Hindlimb muscle (tissue), 1 donor: ENCODE data around the gene ZHX3. TPM values are rescaled to one million over a fixed set of nuclear protein-coding genes. Genes with fewer than 3 reads are reported as not detected.
"Not testable (repeated sequence)": the region's sequence is repeated elsewhere in the genome, so short reads cannot be mapped to it uniquely, and the experiment has no call there.

Source experiments
- DNase-seq: peaks from one replicate; pipeline ENCODE4 v3.0.0-alpha.2; 2013
- polyA plus RNA-seq: library from polyadenylated mRNA; unstranded; fragments of 120-200 nt; gene quantifications from one replicate; pipeline ENCODE4 v1.2.1, GENCODE V29; 2013; ENCODE audit not compliant: insufficient read length

ZHX3 gene
- polyA plus RNA-seq, 1 donor: 9.2 TPM

DNA sequence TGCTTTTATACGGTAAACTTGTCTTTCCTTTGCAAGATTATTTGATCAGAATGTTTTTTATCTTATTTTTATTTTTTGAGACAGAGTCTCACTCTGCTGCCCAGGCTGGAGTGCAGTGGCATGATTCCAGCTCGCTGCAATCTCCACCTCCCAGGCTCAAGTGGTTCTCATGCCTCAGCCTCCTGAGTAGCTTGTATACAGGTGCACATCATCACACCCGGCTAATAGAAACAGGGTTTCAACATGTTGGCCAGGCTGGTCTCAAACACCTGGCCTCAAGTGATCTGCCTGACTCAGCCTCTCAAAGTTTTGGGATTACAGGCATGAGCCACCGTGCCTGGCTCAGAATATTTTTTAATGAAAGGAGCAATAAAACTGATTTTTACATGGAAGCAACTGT, 14.2 kb upstream of the ZHX3 start:
- DNase-seq: no peak

GRCh38 chr20:41330941-41331340, 13.4 kb upstream of the ZHX3 start:
- no peak for DNase-seq

DNA sequence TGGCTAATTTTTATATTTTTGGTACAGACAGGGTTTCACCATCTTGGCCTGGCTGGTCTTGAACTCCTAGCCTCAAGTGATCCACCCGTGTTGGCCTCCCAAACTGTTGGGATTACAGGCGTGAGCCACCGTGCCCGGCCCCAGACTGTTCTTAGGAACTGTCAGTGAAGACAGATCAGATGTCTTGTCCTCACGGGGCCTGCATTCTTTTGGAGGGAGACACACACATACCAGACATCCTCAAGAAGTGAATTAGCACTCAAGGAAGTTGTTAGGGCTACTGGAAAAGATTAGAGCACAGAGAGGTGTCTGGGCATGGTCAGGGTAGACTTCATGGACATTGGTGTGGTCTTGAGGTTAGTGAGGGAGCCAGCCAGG, 12.8 kb upstream of the ZHX3 start:
- DNase-seq: no peak

GRCh38 chr20:41329435-41330342, 12.2 kb upstream of the ZHX3 start:
- DNase-seq: peak; percentile 74

DNA sequence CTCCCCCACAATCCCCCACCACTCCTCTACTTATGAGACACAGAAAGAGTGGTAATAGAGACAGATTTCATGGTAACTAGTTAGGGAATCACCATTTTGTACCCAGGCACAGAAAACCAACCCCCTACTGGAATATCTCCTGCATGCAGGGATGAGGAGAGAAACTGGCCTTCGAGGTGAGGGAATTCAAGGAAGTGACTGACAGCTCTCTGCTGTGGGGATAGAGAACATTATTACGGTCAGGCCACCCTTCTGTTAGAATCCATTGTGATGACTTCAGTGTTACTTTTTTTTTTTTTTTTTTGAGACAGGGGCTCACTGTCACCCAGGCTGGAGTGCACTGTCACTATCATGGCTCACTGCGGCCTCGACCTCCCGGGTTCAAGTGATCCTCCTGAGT, 9.6 kb upstream of the ZHX3 start:
- no peak for DNase-seq

DNA sequence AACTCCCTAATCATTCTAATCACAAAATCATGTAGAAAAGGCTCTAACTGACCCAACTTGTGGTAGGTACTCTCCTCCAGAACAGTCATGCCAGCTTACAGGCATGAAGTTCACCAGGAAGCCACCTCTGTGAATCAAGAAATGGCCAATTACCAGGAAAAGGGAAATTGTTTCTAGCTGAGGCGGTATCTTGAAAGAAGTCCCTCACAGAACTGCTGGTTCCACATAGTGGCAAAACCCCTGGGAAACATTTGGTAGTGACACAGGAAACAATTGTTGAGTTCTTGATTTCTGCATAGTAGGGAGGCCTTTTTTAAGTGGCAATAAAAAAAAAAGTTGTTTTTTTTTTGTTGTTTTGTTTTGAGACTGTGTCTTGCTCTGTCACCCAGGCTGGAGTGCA, 3.4 kb upstream of the ZHX3 start:
- DNase-seq: no peak

GRCh38 chr20:41320441-41320840, 2.9 kb upstream of the ZHX3 start:
- no peak for DNase-seq

DNA sequence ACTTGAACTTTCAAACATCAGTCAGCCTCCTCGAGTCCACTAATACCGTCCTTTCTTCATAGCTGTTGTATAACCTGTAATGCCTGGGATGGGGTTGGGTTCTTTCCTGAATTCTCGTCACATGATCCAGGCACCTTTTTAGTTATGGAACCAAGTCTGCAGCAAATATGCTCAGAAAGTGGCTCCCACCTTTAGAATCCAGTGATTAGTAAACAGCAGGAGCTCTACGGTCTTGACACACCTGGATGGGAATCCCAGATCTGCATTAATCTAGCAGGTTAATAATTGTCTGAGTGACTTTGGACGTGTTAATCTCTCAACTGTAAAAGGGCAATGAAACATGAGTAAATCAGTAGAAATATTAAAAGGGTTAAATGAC, 729 bp upstream of the ZHX3 start:
- DNase-seq: no peak

- peak; percentile 65 for DNase-seq
Measured at GRCh38 chr20:41316602-41317545, 657 bp downstream of the ZHX3 start.

GRCh38 chr20:41316051-41316450, 1.5 kb downstream of the ZHX3 start:
- no peak for DNase-seq

DNA sequence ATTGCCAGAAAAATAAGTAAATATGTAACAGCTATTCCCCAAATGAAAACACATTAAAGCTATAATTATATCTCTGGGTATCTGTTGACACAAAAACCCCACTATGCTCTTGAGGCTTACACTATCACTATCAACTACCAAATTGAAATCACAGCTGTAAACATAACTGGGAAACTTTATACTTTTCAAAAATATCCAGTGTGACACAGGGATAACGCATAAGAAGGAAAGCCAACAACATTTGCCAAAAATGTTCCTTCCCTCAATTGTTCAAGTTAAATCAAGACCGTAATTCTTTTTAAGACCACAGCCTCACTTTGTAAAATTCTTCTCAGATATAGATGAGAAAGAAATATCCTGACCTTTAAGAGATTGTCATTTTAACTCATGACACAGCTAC, 3.1 kb downstream of the ZHX3 start:
- DNase-seq: no peak

DNA sequence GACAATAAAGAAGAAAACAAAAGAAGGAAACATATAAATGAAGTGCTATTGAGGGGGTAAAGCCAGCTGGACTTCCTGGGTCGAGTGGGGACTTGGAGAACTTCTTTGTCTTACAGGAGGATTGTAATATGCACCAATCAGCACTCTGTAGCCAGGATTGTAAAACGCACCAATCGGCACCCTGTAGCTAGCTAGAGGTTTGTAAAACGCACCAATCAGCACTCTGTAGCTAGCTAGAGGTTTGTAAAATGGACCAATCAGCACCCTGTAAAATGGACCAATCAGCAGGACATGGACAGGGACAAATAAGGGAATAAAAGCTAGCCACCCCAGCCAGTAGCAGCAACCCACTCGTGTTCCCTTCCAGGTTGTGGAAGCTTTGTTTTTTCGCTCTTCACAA, 5.5 kb downstream of the ZHX3 start:
- not testable (repeated sequence) for DNase-seq

- no peak for DNase-seq
Measured at GRCh38 chr20:41309817-41310216, 7.7 kb downstream of the ZHX3 start.

DNA sequence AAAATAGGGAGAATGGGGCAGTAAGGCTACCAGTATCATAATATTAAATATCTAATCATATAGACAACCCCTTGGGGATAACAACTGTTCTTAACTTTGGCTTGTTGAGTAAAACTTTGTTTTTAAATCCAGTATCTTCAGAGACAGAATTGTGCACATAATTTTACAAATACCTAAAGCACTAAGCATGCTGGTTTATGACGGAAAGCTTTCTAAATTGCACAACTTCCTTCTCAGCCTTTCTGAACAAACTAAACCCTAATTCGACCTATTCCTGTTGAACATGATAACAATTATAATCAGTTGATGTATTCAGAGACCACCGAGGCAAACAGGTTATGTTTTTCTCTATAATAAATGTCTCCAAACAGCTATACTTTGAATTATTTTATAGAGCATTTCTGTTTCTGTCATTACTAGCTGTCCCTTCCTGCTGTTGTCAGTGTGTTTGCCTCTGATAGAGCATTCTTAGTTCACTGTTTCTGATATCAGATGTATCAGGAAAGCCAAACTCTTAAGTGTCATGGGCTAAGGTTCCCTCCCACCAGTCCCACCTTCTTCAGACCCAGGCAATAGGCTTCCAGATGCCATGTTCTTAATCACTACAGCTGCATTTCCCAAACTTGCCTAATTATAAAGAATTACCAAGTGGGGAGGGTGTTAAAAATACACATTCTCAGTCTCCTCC, 8.7 kb downstream of the ZHX3 start:
- DNase-seq: no peak

DNA sequence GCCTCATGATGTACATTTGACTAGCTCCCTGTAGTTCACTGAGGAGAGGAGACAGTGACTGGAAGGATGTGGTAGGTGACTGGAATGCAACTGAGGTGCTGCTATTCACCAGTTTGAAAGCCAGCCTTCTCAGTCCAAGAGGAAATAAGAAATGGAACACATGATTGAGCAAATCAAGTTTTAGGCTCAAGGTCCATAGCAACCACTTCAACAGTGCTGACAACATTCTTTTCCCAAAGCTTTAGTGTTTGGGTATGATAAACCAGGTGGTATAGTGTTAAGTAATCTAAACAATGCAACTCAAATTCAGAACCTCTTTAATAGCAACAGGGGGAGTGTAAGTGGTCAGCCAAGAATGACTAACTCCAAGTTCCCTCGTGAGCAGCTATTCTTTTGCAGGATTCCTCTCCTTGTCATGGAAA, 9.2 kb downstream of the ZHX3 start:
- DNase-seq: no peak

DNA sequence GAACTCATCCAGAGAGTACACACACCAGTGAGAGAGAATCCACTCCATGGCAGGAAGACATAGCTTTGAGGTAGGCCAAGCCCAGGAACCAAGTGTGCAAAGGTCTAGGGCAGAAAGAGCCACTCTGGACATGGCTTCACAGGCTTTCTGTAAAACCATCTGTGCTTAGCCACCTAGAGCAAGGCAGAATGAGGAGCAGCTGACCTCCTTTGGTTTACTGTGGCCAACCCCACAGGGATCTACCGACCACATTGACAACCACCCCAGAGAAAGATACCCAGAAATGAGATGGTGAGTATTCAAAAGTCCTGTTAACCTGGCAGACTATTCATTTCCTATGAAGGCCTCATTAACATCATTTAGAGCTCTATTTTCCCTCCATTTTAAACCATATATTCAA, 10.5 kb downstream of the ZHX3 start:
- DNase-seq: no peak

GRCh38 chr20:41306061-41306727, 11.3 kb downstream of the ZHX3 start:
- DNase-seq: no peak

- DNase-seq: no peak
Measured at GRCh38 chr20:41304424-41305079, 13.0 kb downstream of the ZHX3 start.

- DNase-seq: no peak
Measured at GRCh38 chr20:41304002-41304401, 13.5 kb downstream of the ZHX3 start.

GRCh38 chr20:41300886-41301285, 16.6 kb downstream of the ZHX3 start:
- no peak for DNase-seq

DNA sequence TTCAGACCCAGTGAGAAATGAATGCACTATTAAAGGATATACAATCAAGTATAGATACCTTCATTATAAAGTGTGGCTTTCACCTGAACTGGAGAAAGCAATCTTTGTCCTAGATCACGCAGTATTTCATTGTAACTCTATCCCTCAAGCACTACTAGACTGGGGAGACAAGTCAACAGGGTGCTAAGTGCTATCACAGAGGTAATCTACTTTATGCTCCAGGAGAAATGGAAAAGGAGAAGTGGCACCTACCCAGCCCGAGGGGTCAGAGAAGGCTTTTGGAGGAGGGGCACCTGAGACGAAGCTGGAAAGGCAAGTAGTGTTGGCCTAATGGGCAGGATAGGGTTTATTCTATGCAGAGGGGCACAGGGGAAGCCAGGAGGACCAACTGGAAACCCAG, 17.1 kb downstream of the ZHX3 start:
- DNase-seq: no peak

DNA sequence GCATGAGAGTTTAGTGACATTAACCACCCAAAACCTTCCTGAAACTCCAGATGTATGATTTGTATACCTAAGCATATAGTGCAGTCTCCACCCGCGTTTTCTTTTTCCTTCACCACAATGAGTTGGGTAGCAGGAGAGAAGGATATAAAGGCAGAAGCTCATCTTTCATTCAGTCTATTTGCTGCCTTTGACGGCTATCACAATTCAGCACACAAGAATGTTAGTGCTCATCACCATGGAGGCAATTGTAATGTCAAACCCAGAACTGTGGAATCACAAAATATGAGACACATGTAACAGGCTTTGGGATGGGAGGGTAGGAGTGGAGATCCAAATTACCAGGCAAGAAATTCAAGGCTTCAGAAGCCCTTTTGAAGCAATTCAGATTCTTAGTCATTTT, 17.6 kb downstream of the ZHX3 start:
- no peak for DNase-seq
